Skin of body (tissue), 2 donors: ENCODE measurements around the gene C1S. TPM values are rescaled to one million over a fixed set of nuclear protein-coding genes. Genes with fewer than 3 reads are reported as not detected.

ENCODE experiments used
- DNase-seq: peaks from one replicate; lab custom pipeline; 2025; lab: John Stamatoyannopoulos, UW
- total RNA-seq: library from RNA; depleted of rRNA; stranded (reverse); fragments of >200 nt; gene quantifications from one replicate; pipeline ENCODE4 v1.2.3, GENCODE V29; 2014

C1S gene
- total RNA-seq, 1 donor from 2014 or later = 99.0 TPM

- DNase-seq = no peak
These were observed 15.4 kb downstream of the C1S start for GRCh38 chr12:7075939-7076338.

DNA sequence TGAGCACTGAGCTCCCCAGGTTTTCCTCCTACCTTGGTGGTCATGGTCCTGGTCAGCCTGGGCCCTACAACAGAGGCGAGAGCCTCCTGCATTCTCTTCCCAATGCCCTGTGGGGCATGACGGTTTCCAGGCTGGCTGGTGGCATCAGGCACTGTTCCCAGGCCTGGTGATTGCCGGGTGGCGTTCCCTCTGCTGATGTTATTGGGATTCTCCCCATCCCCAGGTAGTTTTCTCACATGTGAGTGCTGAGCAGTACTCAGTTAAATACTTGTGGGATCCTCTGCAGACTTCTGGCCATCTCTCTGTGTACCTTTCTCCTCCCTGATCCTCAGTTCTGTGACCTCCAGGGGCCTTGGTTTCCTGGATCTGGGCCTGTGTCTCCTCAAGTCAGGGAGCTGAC, 16.0 kb downstream of the C1S start:
- no peak for DNase-seq

GRCh38 chr12:7078163-7078562, 17.6 kb downstream of the C1S start:
- DNase-seq = no peak

- no peak for DNase-seq
These were observed 19.3 kb downstream of the C1S start for GRCh38 chr12:7079826-7080125.

DNA sequence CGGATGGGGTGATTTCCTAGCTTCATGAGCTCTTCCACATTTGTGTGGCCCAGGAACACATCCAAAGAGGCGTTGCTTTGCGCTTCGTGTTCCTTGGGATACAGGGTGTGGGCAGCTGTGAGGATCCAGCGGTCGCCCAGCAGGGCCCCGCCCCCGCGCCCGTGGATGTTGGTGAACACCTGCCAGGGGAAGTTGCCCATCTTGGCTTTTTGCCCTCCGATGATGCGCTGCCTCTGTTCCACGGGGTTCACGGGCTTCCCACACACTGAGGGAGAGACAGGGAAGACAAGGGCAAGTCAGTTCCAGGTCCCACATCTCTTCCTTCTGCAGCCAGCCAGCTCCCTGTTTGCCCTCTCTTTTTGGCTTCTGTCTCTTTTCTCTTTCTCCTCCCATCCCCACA, 20.5 kb downstream of the C1S start:
- DNase-seq = no peak

DNA sequence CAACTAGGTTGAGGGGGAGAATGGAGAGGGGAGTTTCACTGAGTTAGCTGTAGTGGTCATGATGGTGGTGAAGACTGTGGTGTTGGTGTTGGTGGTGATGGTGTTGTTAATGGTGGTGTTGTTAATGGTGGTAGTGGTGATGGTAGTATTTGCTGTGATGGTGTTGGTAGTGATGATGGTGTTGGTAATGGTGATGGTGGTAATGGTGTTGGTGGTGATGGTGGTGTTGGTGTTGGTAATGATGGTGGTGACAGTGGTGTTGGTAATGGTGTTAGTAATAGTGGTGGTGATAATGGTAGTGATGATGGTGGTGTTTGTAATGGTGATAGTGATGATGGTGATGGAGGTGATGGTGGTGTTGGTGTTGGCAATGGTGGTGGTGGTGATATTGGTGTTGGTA, 22.6 kb downstream of the C1S start:
- no peak for DNase-seq

DNA sequence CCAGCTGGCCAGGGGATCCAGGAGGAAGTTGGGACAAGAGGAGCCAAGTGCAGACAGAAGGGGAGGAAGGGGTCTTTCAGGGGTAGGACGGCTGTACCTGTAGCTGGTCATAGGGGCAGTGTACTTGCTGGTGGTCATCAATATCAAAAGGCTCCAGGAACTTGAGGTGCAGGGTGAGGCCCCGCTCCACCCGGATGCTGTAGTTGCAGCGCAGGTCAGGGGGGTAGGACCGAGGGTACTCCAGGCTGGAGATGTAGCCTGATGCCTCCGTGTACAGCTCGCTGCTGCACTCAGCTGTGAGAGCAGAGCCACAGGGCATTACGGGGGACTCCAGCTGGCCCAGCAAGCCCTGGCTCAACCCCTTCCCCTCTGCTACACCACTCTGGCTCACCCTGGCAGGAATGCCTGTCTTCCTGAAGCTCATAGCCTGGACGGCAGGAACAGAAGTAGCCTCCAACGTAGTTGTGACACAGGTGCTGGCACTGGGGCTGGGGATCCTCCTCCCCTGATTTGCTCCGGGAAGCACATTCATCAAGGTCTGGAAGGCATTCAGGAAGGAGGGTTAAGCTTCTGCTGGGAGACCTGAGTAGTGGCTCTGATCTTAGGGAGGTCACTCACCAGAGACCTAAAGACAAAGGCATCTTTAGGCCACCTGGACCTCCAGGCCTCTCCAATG, 28.8 kb downstream of the C1S start:
- no peak for DNase-seq

GRCh38 chr12:7090222-7090998, 29.9 kb downstream of the C1S start:
- no peak for DNase-seq

DNA sequence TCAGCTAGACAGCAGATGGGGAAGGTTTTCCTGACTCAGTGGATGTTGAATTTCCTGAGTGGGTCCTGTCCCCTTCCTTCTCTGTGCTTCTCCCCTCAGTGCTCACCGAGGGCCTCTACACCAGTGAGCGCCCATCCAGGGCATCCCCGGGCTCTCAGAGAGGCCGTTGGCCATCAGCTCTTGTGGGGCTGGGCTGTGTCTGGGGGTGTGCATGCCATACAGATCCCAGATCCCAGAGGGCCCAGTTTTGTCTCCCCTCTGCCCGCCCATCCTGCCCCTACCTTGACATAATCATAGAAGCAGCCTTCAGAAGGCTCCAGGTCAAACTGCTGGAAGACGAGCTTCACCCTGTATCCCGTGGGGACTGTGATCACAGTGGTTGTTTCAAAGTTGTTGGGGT, 30.7 kb downstream of the C1S start:
- no peak for DNase-seq

DNA sequence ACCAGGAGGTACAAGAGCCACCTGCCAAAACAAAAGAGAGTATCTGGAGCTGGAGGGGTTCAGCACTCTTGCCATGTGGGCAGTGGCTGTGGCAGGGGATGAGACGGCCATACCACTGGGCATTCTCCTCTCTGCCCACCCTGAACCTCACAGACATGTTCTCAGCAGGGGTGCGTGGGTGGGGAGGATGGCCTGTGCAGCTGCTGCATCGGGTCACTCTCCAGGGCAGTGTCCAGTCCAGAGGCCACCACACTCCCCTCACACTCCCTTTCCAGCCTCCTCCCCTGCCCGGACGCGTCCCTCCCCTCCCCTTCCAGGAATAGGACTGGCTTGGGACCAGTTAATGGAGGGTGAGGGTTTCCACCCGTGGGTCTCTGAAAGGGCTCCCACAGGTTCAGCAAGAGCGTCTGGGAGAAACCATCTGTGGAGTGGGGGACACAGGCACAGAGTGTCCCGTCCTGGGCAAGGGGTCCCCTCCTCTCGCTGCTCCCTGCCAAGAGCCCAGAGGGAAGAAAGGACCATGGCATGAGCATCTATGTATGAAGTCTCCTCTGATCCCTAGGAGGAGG, 31.2 kb downstream of the C1S start:
- DNase-seq = no peak

- peak; percentile 86 for DNase-seq
These were observed 31.9 kb downstream of the C1S start, which contains the start of gene C1R for GRCh38 chr12:7092229-7092985. Gene C1R, minus strand, starts transcription at chr12:7092445. Its CDS starts 57 bp downstream, at chr12:7092388.

GRCh38 chr12:7092986-7093460, 32.5 kb downstream of the C1S start:
- no peak for DNase-seq

- DNase-seq = no peak
These were observed 33.0 kb downstream of the C1S start for GRCh38 chr12:7093486-7093885.

DNA sequence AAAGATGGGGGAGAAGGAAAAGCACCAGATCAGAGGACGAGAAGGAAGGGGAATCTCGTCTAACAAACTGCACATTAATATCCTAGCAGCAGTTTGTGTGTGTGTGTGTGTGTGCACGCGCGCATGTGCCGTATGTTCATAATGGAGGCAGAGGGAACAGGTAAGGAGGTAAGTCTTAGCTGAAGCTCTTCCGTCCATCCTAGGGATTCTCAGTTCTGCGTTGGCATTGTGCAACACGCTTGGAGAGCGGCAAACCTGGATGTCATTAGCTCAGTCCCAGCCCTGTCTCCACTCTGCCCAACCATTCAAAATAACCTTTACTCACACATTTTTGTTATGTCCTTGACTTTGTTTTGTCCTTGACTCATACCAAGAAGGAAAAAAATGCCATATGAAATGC, 33.4 kb downstream of the C1S start:
- no peak for DNase-seq

GRCh38 chr12:7096006-7096932, 35.8 kb downstream of the C1S start:
- DNase-seq = no peak

DNA sequence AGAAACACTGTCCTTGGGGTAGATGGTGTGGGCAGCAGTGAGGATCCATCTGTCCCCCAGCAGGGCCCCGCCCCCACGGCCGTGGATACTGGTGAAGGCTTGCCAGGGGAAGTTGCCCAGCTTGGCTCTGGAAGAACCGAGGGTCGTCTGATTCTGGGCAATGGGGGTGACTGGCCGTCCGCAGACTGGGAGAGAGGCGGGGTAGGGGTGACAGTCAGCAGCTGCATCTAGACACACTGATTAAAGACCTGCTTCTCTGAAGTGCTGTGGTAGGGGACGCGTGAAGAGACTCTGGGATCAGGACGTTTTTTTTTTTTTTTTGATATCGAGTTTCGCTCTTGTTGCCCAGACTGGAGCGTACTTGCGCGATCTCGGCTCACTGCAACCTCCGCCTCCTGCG, 36.5 kb downstream of the C1S start:
- no peak for DNase-seq

- DNase-seq = no peak
These were observed 38.9 kb downstream of the C1S start for GRCh38 chr12:7099290-7099996.

DNA sequence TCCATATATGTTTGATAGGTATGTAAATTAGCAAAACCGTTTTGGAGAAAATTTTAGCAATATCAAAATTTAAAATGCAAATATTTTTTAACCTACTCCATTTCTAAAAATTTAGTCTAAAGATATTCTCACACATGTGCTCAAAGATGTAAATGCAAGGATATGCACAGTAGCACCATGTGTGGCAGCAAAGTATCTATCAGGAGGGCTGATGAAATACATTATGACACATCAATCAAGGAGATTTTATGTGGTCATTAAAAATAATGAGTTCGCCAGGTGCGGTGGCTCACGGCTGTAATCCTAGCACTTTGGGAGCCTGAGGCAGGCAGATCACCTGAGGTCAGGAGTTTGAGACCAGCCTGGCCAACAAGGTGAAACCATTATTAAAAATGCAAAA, 39.7 kb downstream of the C1S start:
- DNase-seq = no peak

- no peak for DNase-seq
These were observed 40.7 kb downstream of the C1S start for GRCh38 chr12:7101047-7101693.

DNA sequence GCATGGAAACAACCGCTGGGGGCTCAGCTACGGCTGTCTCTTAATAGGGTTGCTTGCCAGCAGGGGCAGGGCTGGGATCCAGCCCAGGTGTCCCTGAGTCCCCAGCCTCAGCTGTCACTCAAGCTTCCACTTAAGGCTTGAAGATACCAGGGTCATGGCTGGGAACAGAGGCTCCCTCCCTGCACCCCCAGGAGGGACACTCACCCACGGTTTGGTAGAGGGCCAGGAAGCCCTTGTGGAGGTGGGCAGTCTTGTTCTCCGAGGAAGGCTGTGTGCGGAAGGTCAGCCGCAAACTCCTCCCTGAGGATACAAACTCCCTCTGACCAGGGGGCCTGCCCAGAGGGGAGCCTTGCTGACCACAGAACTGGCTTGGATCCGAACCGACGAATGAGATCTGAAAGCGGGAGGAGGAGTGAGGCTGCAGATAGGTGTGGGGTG, 41.2 kb downstream of the C1S start:
- DNase-seq = no peak
